SK-N-DZ (cell line): ENCODE data around the gene STPG3.

Source experiments
- DNase-seq: peaks from one replicate; pipeline ENCODE4 v3.0.0-alpha.2; 2015; ENCODE audit warnings: low spot score

STPG3 gene

GRCh38 chr9:137221506-137222111 lies 29.5 kb upstream of the STPG3 start:
- DNase-seq = no peak

GRCh38 chr9:137222190-137223077 lies 28.7 kb upstream of the STPG3 start, which contains the start of gene RNF208:
RNF208 (minus strand) TSS chr9:137222240; CDS start chr9:137221212, 1,028 bp downstream.
- peak; percentile 60 for DNase-seq

- DNase-seq = peak; percentile 99
These were observed 27.8 kb upstream of the STPG3 start for GRCh38 chr9:137223078-137223970.

- DNase-seq = no peak
These were observed 26.0 kb upstream of the STPG3 start, which contains the start of gene CYSRT1 for GRCh38 chr9:137224830-137225694. CYSRT1 (plus strand) TSS chr9:137225174; CDS start chr9:137225622, 448 bp downstream.

GRCh38 chr9:137225699-137226331 lies 25.3 kb upstream of the STPG3 start:
- no peak for DNase-seq

- DNase-seq = no peak
These were observed 24.6 kb upstream of the STPG3 start for GRCh38 chr9:137226338-137227053.

GRCh38 chr9:137227054-137227852 lies 23.8 kb upstream of the STPG3 start, which contains the start of gene RNF224:
RNF224 (plus strand) TSS chr9:137227502; CDS start chr9:137228336, 834 bp downstream.
- peak; percentile 84 for DNase-seq

GRCh38 chr9:137227853-137228505 lies 23.1 kb upstream of the STPG3 start:
- no peak for DNase-seq

- DNase-seq = no peak
These were observed 22.5 kb upstream of the STPG3 start for GRCh38 chr9:137228506-137228967.

- DNase-seq = no peak
These were observed 21.9 kb upstream of the STPG3 start for GRCh38 chr9:137228968-137229896.

- no peak for DNase-seq
These were observed 21.0 kb upstream of the STPG3 start for GRCh38 chr9:137229903-137230704.

GRCh38 chr9:137230705-137231371 lies 20.2 kb upstream of the STPG3 start, which contains the start of gene SLC34A3:
SLC34A3 (plus strand) TSS chr9:137230901; CDS start chr9:137231703, 802 bp downstream.
- DNase-seq = no peak

GRCh38 chr9:137231372-137232039 lies 19.6 kb upstream of the STPG3 start:
- no peak for DNase-seq

- DNase-seq = no peak
These were observed 19.0 kb upstream of the STPG3 start for GRCh38 chr9:137232101-137232500.

GRCh38 chr9:137232510-137232909 lies 18.6 kb upstream of the STPG3 start:
- DNase-seq = no peak
